HCT116 (cell line): ENCODE data around the gene SMARCD1. TPM values are rescaled to one million over a fixed set of nuclear protein-coding genes. Genes with fewer than 3 reads are reported as not detected.

ENCODE experiments used
- ATAC-seq: fragments of 200-7000 bp; cut with Tn5 transposase; 2 replicates; pipeline ENCODE4 v1.9.1; 2020; ENCODE audit warnings: mild to moderate bottlenecking, moderate library complexity
- BruUV-seq: library from RNA; stranded (reverse); fragments of 400-500 nt; replicated peaks from 2 replicates; lab custom pipeline; 2021; lab: Mats Ljungman, UMichigan
- CTCF ChIA-PET: fragments of 300-600 bp; sonication (Branson Sonifier 250); formaldehyde crosslinking; loops from one replicate; lab custom pipeline; 2021; ENCODE audit warnings: antibody characterized with exemption; lab: Charles Lee
- POLR2A ChIA-PET: fragments of 300-600, 350-600 bp; sonication (Branson Sonifier 250); formaldehyde crosslinking; loops from one replicate; lab custom pipeline; 2021; ENCODE audit warnings: antibody characterized with exemption; lab: Charles Lee
- RAD21 ChIA-PET, 2 experiments: fragments of 300-600 bp; sonication (Branson Sonifier 250); formaldehyde crosslinking; loops; one replicate each; lab custom pipeline; 2023; ENCODE audit warnings: low total read pairs in 2 of 2; ENCODE audit not compliant: uncharacterized antibody in 2 of 2, unreplicated experiment in 2 of 2, low non-redundant PET in 1 of 2; lab: Charles Lee
- DNase-seq: peaks from one replicate; pipeline ENCODE4 v3.0.0-alpha.2; 2010; ENCODE audit warnings: low read depth, low spot score
- H2AFZ ChIP-seq: fragments of 200-600 bp; shearing (Covaris generic), sonication (generic); 2 replicates; pipeline ENCODE4 v1.6.1; 2017; ENCODE audit warnings: low read depth, mixed run types, mixed read lengths, antibody characterized with exemption, low read length; ENCODE audit not compliant: poor library complexity, severe bottlenecking
- H3K27ac ChIP-seq: 2 replicates; pipeline ENCODE4 v1.5.1; 2012; ENCODE audit warnings: low read depth, low read length
- H3K27me3 ChIP-seq: fragments of 200-600 bp; sonication (generic); 2 replicates; pipeline ENCODE4 v1.6.1; 2016; ENCODE audit warnings: mixed run types, low read length, mixed read lengths; ENCODE audit not compliant: insufficient read depth
- H3K36me3 ChIP-seq, 2 experiments: fragments of 200-500 bp in 1 of 2; fragments of 200-600 bp in 1 of 2; sonication (Bioruptor generic) in 1 of 2; sonication (generic) in 1 of 2; 2 replicates each; pipeline versions ENCODE4 v1.5.1 to v1.6.1; 2014 to 2016; ENCODE audit warnings: low read length in 2 of 2, inconsistent platforms in 1 of 2, mixed read lengths in 1 of 2, mixed run types in 1 of 2; ENCODE audit not compliant: insufficient read depth in 2 of 2, control insufficient read depth in 1 of 2
- H3K4me1 ChIP-seq, 2 experiments: fragments of 200-600 bp in 1 of 2; sonication (generic) in 1 of 2; 2 replicates each; pipeline versions ENCODE4 v1.5.1 to v1.6.1; 2012 to 2017; ENCODE audit warnings: low read length in 2 of 2, inconsistent platforms in 1 of 2, mild to moderate bottlenecking in 1 of 2, mixed read lengths in 1 of 2, mixed run types in 1 of 2, moderate library complexity in 1 of 2; ENCODE audit not compliant: insufficient read depth in 2 of 2, control insufficient read depth in 1 of 2
- H3K4me2 ChIP-seq: fragments of 200-600 bp; sonication (generic); 2 replicates; pipeline ENCODE4 v1.6.1; 2017; ENCODE audit warnings: mixed run types, low read length, mixed read lengths
- H3K4me3 ChIP-seq, 2 experiments: fragments of 200-600 bp in 1 of 2; sonication (generic) in 1 of 2; replicated peaks in 1 of 2; 2 replicates each; pipeline ENCODE4 v1.5.1; 2011 to 2016; ENCODE audit warnings: low read length in 2 of 2, control low read depth in 1 of 2, low read depth in 1 of 2, mild to moderate bottlenecking in 1 of 2, mixed read lengths in 1 of 2, mixed run types in 1 of 2
- H3K79me2 ChIP-seq: fragments of 200-600 bp; sonication (generic); 2 replicates; pipeline ENCODE4 v1.6.1; 2017; ENCODE audit warnings: mild to moderate bottlenecking, mixed run types, low read length, moderate library complexity, mixed read lengths; ENCODE audit not compliant: insufficient read depth
- H3K9ac ChIP-seq: fragments of 200-600 bp; sonication (generic); 2 replicates; pipeline ENCODE4 v1.6.1; 2016; ENCODE audit warnings: low read length, mixed read lengths
- H3K9me2 ChIP-seq: fragments of 200-600 bp; sonication (generic), shearing (Covaris generic); 2 replicates; pipeline ENCODE4 v1.6.1; 2017; ENCODE audit warnings: mixed run types, mild to moderate bottlenecking, moderate library complexity; ENCODE audit not compliant: insufficient read depth
- H3K9me3 ChIP-seq, 2 experiments: fragments of 200-500 bp in 1 of 2; fragments of 200-600 bp in 1 of 2; sonication (Bioruptor generic) in 1 of 2; sonication (generic) in 1 of 2; 2 replicates each; pipeline ENCODE4 v1.6.1; 2014 to 2017; ENCODE audit warnings: low read length in 2 of 2, mixed read lengths in 2 of 2, inconsistent platforms in 1 of 2, low read depth in 1 of 2, mild to moderate bottlenecking in 1 of 2, mixed run types in 1 of 2, moderate library complexity in 1 of 2; ENCODE audit not compliant: control insufficient read depth in 1 of 2, insufficient read depth in 1 of 2
- H4K20me1 ChIP-seq: fragments of 200-600 bp; sonication (generic), shearing (Covaris generic); 2 replicates; pipeline ENCODE4 v1.6.1; 2017; ENCODE audit warnings: mixed run types, mild to moderate bottlenecking, moderate library complexity; ENCODE audit not compliant: insufficient read depth
- CEBPB ChIP-seq: IDR thresholded peaks from 2 replicates; pipeline ENCODE4 v1.6.1; 2012; ENCODE audit warnings: low read depth
- ELF1 ChIP-seq: IDR thresholded peaks from 2 replicates; pipeline ENCODE4 v1.6.1; 2012; ENCODE audit warnings: low read depth, borderline replicate concordance
- RAD21 ChIP-seq: IDR thresholded peaks from 2 replicates; pipeline ENCODE4 v1.6.1; 2012; ENCODE audit warnings: low read depth, mild to moderate bottlenecking
- intact Hi-C: fragments of 100-400 bp; cut with micrococcal nuclease; formaldehyde crosslinking; loops from 2 replicates; pipeline ENCODE4 v1.10.0; 2022
- total RNA-seq: library from RNA; stranded (reverse); gene quantifications from one replicate; pipeline ENCODE4 v1.2.1, GENCODE V29; 2021; ENCODE audit not compliant: unreplicated experiment
- TF ChIP-seq, protein P1 (sequence below), 3 experiments: fragments of 200-600 bp in 1 of 3; sonication (generic) in 1 of 3; IDR thresholded peaks in 2 of 3; conservative IDR thresholded peaks in 1 of 3; 2 replicates each; pipeline ENCODE4 v1.5.1; 2012 to 2017; ENCODE audit warnings: low read depth in 2 of 3, low read length in 2 of 3, antibody characterized with exemption in 1 of 3, borderline replicate concordance in 1 of 3, control low read depth in 1 of 3, mild to moderate bottlenecking in 1 of 3, mixed read lengths in 1 of 3, mixed run types in 1 of 3, moderate library complexity in 1 of 3; ENCODE audit not compliant: insufficient read depth in 1 of 3

The SMARCD1 gene
- total RNA-seq, 1 experiment from 2014 or later = 64.8 TPM

DNA sequence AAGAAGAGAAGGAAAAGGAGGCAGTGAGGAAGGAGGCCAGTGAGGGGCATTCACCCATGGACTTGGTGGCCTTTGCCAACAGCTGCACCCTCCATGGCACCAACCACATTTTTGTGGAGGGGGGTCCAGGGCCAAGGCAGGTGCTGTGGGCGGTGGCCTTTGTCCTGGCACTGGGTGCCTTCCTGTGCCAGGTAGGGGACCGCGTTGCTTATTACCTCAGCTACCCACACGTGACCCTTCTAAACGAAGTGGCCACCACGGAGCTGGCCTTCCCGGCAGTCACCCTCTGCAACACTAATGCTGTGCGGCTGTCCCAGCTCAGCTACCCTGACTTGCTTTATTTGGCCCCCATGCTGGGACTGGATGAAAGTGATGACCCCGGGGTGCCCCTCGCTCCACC is 11.4 kb upstream of the SMARCD1 start:
- H3K4me3 ChIP-seq = no peak overlapping the region
- ChIA-PET CTCF (interaction anchor here (1.2 to 1.7 kb wide), 2 partner anchors 102 to 107 kb away, joined by 4 to 12 read pairs; no protein-coding TSS in a partner anchor), POLR2A (no interaction called here), RAD21 (interaction anchor here in 1 of 2 experiments (0.6 to 1.4 kb wide), 2 partner anchors 44 to 102 kb away, joined by 3 to 4 read pairs; no protein-coding TSS in a partner anchor)
- no peaks in the 10 kb centered on the region for H3K9me2 ChIP-seq
- no peak for TF ChIP-seq ELF1
- intact Hi-C loops = no loop called here
- H3K9ac ChIP-seq = no peak overlapping the region
- H3K27me3 ChIP-seq = no peaks in the 10 kb centered on the region
- DNase-seq (no peak), ATAC-seq (no peak)
- H3K79me2 ChIP-seq = no peaks in the 10 kb centered on the region
- no peak overlapping the region for H3K27ac ChIP-seq
- no peak overlapping the region for H2AFZ ChIP-seq
- BruUV-seq = no TSS peak
- H3K36me3 ChIP-seq = 0 out of 4 replicates have a peak, but pooled peaks cover 0 to under 1% of the 10 kb centered on the region in 2 experiments
- no peaks in the 10 kb centered on the region for H3K9me3 ChIP-seq
- no peaks in the 10 kb centered on the region; the same call in 1 of the 2 replicates for H4K20me1 ChIP-seq
- no peak overlapping the region for H3K4me2 ChIP-seq
- H3K4me1 ChIP-seq = peaks cover 0 to 16% of the 10 kb centered on the region in 2 experiments; a peak in 1 of 4 replicates

- Histone ChIP-seq H3K9me3 (no peaks in the 10 kb centered on the region), H3K9me2 (no peaks in the 10 kb centered on the region), H3K4me1 (peaks cover 0 to 14% of the 10 kb centered on the region in 2 experiments; a peak in 1 of 4 replicates), H3K9ac (no peak overlapping the region), H3K4me2 (0 out of 2 replicates have a peak overlapping the region, but pooled peaks have one; percentile 1), H3K27me3 (no peaks in the 10 kb centered on the region), H3K27ac (no peak overlapping the region), H4K20me1 (no peaks in the 10 kb centered on the region; the same call in 1 of the 2 replicates), H2AFZ (no peak overlapping the region), H3K79me2 (no peaks in the 10 kb centered on the region), H3K36me3 (no peaks in the 10 kb centered on the region), H3K4me3 (no peak overlapping the region)
- BruUV-seq = no TSS peak
- DNase-seq (peak; percentile 42), ATAC-seq (peak; percentile 95)
- TF ChIP-seq, protein P1, sequence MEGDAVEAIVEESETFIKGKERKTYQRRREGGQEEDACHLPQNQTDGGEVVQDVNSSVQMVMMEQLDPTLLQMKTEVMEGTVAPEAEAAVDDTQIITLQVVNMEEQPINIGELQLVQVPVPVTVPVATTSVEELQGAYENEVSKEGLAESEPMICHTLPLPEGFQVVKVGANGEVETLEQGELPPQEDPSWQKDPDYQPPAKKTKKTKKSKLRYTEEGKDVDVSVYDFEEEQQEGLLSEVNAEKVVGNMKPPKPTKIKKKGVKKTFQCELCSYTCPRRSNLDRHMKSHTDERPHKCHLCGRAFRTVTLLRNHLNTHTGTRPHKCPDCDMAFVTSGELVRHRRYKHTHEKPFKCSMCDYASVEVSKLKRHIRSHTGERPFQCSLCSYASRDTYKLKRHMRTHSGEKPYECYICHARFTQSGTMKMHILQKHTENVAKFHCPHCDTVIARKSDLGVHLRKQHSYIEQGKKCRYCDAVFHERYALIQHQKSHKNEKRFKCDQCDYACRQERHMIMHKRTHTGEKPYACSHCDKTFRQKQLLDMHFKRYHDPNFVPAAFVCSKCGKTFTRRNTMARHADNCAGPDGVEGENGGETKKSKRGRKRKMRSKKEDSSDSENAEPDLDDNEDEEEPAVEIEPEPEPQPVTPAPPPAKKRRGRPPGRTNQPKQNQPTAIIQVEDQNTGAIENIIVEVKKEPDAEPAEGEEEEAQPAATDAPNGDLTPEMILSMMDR (IDR thresholded peaks at IDR 0.05 in 2 of 3, conservative IDR thresholded peaks at IDR 0.05 in 1 of 3; ENCODE audit: borderline replicate concordance in 1 of 3, insufficient read depth in 1 of 3, low read depth in 2 of 3, low read length in 2 of 3) = peak; percentile 81 to 93 (median 91)
- TF ChIP-seq RAD21 = peak; percentile 97
- no peak for TF ChIP-seq CEBPB
- POLR2A ChIA-PET = no interaction called here
- intact Hi-C loops = loop anchor here (1.0 kb wide), 1 partner anchor 100 kb away; no protein-coding TSS in a partner anchor
- RAD21 ChIA-PET = interaction anchor here (0.7 to 1.4 kb wide), 2 partner anchors 101 to 407 kb away, joined by 4 read pairs; no protein-coding TSS in a partner anchor
- CTCF ChIA-PET = interaction anchor here (0.6 to 1.7 kb wide), 3 partner anchors 98 to 239 kb away, joined by 4 to 12 read pairs (median 5); no protein-coding TSS in a partner anchor
These were observed 10.0 kb upstream of the SMARCD1 start for GRCh38 chr12:50074936-50075807.
